Measurements from ENCODE around the gene SLC35A3. TPM values are rescaled to one million over a fixed set of nuclear protein-coding genes. Genes with fewer than 3 reads are reported as not detected.

The SLC35A3 gene
- total and polyA plus RNA-seq, 12 donors = 3.2 to 9.4 (median 8.0) TPM

GRCh38 chr1:100050139-100050538, 80.3 kb downstream of the SLC35A3 start:
- peaks cover 0 to 5% (median 0%) of the 10 kb centered on the region in 11 donors for H3K9me3 ChIP-seq
- 89 to 91% methylated on average over 4 of the region's 4 CpGs for WGBS, 2 donors
- H3K36me3 ChIP-seq = peaks cover 0 to 19% (median 0%) of the 10 kb centered on the region in 9 donors
- ATAC-seq (no peak), DNase-seq (no peak)
- H3K4me1 ChIP-seq = peaks cover 0 to 60% (median 18%) of the 10 kb centered on the region in 9 donors
- intact Hi-C loops (cut with DNase I) = no loop called here
- H3K27me3 ChIP-seq = no peaks in the 10 kb centered on the region
- H3K4me3 ChIP-seq = no peak overlapping the region
- peak overlapping the region in 1 of 10 donors; percentile 17 for H3K27ac ChIP-seq
- TF ChIP-seq CTCF (IDR thresholded peaks at IDR 0.05) = no peak

GRCh38 chr1:100051401-100051800, 81.6 kb downstream of the SLC35A3 start:
- DNase-seq (no peak), ATAC-seq (no peak)
- intact Hi-C loops (cut with DNase I) = no loop called here
- H3K27me3 ChIP-seq = no peaks in the 10 kb centered on the region
- no peak for TF ChIP-seq CTCF (IDR thresholded peaks at IDR 0.05)
- H3K4me3 ChIP-seq = no peak overlapping the region
- peaks cover 0 to 51% (median 18%) of the 10 kb centered on the region in 9 donors for H3K4me1 ChIP-seq
- 81 to 86% methylated on average over 4 of the region's 4 CpGs for WGBS, 2 donors
- no peaks in the 10 kb centered on the region for H3K9me3 ChIP-seq
- no peak overlapping the region for H3K27ac ChIP-seq
- peaks cover 0 to 28% (median 0%) of the 10 kb centered on the region in 9 donors for H3K36me3 ChIP-seq

- intact Hi-C loops (cut with DNase I) = no loop called here
- Histone ChIP-seq H3K27ac (no peak overlapping the region), H3K4me3 (no peak overlapping the region), H3K36me3 (peaks cover 0 to 33% (median 0%) of the 10 kb centered on the region in 9 donors), H3K4me1 (peaks cover 0 to 49% (median 18%) of the 10 kb centered on the region in 9 donors), H3K27me3 (no peaks in the 10 kb centered on the region), H3K9me3 (no peaks in the 10 kb centered on the region)
- DNase-seq (no peak), ATAC-seq (no peak)
- no peak for TF ChIP-seq CTCF (IDR thresholded peaks at IDR 0.05)
- WGBS, 2 donors = 77 to 81% methylated on average over 1 of the region's 1 CpG
Observed at GRCh38 chr1:100051893-100052292, 82.1 kb downstream of the SLC35A3 start.

GRCh38 chr1:100053119-100053518, 83.3 kb downstream of the SLC35A3 start:
- intact Hi-C loops (cut with DNase I) = no loop called here
- no peak for ATAC-seq

More at GRCh38 chr1:100053119-100053518, 83.3 kb downstream of the SLC35A3 start:
- DNase-seq = no peak
- Histone ChIP-seq H3K36me3 (peaks cover 0 to 45% (median 0%) of the 10 kb centered on the region in 9 donors), H3K4me3 (no peak overlapping the region), H3K4me1 (peaks cover 0 to 36% (median 18%) of the 10 kb centered on the region in 9 donors), H3K27me3 (no peaks in the 10 kb centered on the region), H3K9me3 (no peaks in the 10 kb centered on the region), H3K27ac (no peak overlapping the region)
- TF ChIP-seq CTCF (IDR thresholded peaks at IDR 0.05) = no peak

All from heart right ventricle (tissue), 16 donors.